GM21360 (cell line): ENCODE data around the gene KRTAP5-7.
"Not testable (repeated sequence)": the region's sequence is repeated elsewhere in the genome, so short reads cannot be mapped to it uniquely, and the experiment has no call there.

Experiments used
- ATAC-seq: cut with Tn5 transposase; IDR thresholded peaks from one replicate; pipeline ENCODE4 v1.9.1; 2021; ENCODE audit warnings: mild to moderate bottlenecking, moderate library complexity; ENCODE audit not compliant: unreplicated experiment

Gene KRTAP5-7

DNA sequence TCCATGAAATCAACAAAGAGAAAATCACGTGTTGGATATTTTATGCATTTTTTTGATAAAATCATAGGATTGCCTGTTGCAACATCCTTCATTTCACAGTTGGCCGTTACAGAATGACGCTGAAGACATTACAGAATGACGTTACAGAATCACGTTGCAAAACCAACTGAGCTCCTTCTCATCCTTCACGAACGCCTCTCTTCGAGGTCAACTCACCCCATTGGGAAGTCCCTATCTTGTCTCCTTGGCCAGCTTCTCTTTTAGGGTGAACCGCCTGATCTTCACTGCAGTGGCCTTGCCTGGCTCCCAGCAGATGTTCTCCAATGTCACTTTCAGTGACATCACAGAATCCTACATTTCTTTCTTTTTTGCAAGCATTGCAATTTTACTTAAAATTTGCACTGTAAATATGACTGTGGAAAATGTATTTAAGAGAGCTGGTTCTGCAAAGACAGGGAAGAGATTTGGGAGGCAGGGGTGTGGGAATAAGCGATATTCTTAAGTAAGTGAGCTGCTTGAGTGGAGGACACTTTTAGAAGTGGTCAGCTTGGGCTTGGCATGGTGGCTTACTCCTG is 5.1 kb downstream of the KRTAP5-7 start:
- no peak for ATAC-seq

DNA sequence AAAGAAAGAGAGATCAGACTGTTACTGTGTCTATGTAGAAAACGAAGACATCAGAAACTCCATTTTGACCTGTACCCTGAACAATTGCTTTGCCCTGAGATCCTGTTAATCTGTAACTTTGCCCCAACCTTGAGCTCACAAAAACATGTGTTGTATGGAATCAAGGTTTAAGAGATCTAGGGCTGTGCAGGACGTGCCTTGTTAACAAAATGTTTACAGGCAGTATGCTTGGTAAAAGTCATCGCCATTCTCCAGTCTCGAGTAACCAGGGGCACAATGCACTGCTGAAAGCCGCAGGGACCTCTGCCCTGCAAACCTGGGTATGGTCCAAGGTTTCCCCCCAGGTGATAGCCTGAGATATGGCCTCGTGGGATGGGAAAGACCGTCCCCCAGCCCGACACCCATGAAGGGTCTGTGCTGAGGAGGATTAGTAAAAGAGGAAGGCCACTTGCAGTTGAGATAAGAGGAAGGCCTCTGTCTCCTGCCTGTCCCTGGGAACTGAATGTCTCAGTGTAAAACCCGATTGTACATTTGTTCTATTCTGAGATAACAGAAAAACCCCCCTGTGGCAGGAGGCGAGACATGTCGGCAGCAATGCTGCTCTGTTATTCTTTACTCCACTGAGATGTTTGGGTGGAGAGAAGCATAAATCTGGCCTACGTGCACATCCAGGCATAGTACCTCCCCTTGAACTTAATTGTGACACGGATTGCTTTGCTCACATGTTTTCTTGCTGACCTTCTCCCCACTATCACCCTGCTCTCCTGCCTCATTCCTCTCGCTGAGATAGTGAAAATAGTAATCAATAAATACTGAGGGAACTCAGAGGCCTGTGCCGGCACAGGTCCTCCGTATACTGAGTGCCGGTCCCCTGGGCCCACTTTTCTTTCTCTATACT is 7.9 kb downstream of the KRTAP5-7 start:
- not testable (repeated sequence) for ATAC-seq

DNA sequence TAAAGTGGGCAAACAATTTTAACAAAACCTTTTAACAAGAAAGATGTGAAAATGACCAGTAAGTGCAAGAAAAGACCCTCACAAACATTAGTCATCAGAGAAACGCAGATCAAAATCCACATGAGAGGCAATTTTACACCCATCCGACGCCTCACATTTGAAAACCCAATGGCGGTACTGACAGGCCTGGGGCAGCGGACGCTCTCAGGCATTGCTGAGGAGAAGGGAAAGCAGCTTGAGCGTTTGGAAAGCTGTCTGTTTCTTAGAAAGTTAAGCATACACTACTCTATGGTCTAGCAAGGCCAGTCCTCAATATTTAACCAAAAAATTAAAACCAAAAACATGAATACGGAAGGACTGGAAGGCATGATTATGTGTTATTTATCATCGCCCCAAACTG is 8.8 kb downstream of the KRTAP5-7 start:
- no peak for ATAC-seq

DNA sequence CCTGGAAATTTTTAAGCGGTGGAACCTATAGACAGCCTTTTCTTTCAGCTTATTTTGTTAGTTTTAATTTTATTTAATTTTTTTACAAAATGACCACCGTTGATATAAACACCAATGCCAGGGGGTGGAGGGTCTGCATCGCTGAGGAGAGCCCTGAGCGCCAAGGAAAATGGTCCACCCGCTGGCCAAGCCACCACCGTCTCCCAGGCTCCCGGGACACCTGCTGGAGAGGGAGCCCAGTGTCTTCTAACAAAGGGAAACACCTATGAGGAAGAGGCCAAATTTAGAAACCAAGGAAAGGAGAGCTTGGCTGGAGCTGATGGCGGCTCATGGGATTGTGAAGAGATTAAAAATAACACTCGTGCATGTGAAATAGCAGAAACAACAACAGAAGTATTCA is 10.5 kb downstream of the KRTAP5-7 start:
- no peak for ATAC-seq

DNA sequence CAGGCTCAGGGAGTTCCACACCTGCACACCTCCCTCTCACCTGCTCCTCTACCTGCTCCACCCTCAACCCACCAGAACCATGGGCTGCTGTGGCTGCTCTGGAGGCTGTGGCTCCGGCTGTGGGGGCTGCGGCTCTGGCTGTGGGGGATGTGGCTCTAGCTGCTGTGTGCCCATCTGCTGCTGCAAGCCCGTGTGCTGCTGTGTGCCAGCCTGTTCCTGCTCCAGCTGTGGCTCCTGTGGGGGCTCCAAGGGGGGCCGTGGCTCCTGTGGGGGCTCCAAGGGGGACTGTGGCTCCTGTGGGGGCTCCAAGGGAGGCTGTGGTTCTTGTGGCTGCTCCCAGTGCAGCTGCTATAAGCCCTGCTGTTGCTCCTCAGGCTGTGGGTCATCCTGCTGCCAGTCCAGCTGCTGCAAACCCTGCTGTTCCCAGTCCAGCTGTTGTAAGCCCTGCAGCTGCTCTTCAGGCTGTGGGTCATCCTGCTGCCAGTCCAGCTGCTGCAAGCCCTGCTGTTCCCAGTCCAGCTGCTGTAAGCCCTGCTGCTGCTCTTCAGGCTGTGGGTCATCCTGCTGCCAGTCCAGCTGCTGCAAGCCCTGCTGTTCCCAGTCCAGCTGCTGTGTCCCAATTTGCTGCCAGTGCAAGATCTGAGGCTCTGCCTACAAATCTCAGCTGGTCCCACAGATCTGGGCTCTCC is 11.1 kb downstream of the KRTAP5-7 start, which contains the start of gene KRTAP5-8:
Gene KRTAP5-8 (plus strand): TSS at position 49 of the 689 bp plus-strand sequence. CDS start 31 bp downstream, at position 80.
- ATAC-seq, result not testable (repeated sequence)

DNA sequence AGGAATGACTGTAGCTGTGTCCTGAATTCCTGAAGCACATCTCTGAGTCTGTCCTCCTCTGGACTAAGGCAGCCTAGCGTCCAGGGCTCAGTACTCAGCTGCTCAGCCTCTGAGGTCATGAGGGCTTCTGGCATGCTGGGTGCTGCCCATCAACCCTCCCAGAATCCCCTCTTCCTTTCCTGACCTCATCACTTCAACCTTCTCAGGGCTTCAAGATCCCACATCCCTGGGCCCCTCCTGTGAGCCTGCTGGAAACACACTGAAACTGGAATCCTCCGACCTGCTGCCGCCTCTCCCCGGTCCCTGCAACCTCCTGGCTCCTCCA is 11.6 kb downstream of the KRTAP5-7 start:
- ATAC-seq, result no peak

DNA sequence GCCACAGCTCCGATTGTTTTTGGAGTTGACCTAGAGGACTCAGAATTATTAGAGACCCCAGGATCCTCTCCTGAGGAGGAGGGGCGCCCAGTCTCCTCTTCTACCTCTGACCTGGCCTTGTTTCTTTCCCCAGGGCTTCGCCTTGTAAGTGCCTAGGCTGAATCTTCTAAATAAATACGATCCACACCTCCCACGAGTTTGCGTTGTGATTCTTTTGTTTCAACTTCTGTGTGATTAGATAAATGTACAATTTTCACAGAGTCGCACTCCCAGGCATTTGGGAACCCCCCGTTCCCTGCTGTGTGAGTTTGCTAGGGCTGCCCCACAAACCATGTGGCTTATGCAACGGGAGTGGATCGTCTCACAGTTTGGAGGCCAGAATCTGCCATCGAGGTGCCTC is 11.9 kb downstream of the KRTAP5-7 start:
- no peak for ATAC-seq

DNA sequence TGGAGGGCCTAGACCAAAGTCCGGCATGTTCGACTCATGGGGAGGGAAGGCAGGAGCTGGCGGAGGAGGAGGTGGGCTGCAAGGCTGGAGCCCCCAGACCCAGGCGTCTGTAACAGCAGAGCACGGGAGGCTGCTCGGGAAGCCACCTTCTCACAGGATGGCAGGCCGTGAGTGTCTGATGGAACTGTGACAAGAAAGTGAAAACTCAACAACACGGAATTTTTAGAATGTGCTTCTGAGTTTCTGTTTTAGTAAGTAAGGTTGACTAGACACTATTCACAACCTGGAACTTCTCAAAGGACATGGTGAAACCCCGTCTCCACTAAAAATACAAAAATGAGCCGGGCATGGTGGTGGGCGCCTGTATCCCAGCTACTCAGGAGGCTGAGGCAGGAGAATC is 12.9 kb downstream of the KRTAP5-7 start:
- ATAC-seq, result not testable (repeated sequence)

DNA sequence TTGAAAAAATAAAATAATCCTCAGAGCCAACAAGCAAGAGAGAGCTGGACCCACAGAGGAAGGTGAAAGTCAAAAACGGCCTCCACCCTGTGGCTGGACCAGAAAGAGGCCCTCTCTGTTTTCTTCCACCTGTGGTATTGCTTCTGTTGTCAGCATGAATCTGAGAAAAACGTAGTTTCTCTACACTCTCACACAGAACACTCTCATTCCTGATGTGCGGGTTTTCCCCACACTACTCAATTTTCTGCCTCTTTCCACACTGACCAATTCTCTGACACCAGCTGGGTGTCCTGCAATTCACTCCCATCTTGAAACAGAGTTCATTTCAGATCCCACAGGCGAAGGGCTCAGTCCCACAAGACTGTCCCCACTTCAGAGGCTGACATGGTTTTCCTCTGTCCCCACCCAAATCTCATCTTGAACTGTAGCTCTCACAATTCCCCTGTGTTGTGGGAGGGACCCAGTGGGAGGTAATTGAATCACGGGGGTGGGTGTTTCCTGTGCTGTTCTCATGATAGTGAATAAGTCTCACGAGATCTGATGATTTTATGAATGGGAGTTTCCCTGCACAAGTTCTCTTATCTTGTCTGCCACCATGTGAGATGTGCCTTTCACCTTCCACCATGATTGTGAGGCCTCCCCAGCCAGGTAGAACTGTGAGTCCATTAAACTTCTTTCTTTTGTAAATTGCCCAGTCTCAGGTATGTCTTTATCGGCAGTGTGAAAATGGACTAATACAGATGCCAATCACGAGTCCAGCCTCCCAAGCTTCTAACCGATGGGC is 13.6 kb downstream of the KRTAP5-7 start:
- ATAC-seq, result not testable (repeated sequence)

DNA sequence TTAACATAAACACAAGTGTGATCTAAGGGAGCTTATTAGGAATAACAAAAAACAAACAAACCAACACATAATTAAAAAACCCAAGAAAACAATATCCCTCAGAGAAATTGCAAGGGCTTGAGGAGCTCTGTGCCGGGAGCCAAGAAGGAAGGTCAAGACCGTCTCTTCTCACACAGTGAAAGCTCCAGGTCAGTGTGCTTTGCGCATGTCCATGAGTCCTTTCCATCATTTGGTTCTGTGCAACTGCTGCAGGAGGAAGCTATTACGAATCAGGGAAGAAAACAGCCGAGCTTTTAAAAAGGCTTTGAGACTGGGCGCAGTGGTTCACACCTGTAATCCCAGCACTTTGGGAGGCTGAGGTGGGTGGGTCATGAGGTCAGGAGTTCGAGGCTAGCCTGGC is 15.3 kb downstream of the KRTAP5-7 start:
- ATAC-seq, result no peak

DNA sequence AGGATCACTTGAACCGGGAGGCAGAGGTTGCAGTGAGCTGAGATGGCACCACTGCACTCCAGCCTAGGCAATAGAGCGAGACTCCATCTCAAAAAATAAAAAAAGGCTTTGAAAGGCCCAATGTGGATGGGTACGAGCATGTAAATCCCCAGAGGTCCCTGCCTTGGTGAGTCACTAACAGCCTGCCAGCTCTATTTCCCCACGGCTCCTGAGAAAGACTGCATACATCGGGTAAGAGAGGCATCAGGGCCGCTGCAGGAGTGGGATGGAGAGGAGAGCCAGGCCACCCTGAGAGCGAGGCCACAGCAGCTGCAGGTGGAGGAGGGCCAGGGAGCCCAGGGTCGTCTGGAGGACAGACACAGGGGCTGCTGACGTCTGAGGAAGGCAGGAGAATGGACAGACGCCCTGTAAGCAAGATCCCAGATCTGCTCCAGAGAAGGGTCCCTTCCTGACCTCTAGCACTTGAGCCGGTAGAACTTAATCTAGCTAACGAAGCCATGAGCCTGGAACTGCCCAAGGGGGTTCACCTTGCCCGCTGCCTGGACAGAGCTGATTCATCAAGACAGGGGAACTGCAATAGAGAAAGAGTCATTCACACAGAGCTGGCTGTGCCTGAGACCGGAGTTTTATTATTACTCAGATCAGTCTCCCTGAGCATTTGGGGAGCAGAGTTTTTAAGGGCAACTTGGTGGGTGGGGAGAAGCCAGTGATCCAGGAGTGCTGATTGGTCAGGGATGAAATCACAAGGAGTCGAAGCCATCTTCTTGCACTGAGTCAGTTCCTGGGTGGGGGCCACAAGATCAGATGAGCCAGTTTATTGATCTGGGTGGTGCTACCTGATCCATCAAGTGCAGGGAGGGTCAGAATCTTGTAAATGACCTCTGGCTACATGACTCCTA is 16.1 kb downstream of the KRTAP5-7 start:
- no peak for ATAC-seq

DNA sequence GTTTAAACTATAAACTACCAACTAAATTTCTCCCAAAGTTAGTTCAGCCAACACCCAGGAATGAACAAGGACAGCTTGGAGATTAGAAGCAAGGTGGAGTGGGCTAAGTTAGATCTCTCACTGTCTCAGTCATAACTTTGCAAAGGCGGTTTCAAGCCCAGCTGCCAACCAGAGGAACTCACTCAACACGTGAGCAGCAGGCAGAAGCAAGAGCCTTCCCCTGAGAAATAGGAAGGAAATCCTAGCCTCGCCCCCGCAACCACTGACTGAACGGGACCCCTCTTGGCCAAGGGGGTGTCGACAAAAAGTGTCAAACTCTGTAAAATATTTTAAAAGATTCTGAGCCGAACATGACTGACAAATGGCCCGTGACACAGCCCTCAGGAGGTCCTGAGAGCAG is 16.8 kb downstream of the KRTAP5-7 start:
- no peak for ATAC-seq

DNA sequence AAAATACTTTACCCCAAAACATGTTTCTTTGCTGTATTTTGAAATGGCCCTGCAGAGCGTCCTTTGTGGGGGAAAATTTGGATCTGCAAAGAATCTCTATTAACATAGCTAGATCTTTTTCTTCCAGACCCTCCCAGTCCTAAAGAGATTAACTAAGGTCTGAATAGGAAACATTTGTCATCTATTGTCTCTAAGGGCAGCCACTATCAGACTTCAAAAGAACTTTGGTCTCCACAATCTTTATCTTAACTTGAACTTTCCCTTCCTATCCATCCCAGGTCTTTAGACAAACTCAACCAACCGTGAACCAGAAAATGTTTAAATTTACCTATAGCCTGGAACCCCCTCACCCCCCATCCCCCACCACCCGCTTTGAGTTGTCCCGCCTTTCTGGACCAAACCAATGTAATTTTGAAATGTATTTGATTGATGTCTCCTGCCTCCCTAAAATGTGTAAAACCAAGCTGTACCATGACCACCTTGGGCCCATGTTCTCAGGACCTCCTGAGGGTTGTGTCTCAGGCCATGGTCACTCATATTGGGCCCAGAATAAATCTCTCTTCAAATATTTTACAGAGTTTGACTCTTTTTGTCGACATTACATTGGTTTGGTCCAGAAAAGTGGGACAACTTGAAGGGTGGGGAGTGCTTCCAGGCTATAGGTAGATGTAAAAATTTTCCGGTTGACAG is 17.6 kb downstream of the KRTAP5-7 start:
- no peak for ATAC-seq

DNA sequence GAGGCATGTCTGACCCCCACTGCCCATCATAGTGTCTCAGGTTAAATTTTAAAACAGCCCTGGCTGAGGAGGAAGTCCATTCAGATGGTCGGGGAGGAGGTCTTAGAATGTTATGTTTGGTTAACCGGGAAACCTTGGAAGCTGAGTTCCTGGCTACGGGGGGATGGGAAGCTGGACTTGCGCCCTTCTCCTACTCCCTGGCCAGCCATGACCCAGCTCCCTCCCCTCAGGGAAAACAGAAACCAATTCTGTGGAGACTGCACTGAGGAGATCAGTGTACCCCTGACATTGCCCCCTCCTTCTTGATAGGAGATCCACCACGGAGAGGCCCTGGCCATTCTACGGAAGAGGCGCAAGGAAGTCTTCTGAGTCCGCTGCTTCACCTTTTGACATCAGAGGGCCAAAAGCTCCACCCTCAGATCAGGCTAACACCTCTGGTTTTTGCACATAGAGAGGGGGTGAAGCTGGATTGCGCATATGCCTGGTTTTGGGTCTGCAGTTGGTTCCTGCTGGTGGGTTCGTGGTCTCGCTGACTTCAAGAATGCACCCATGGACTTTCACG is 18.4 kb downstream of the KRTAP5-7 start:
- ATAC-seq, result no peak

DNA sequence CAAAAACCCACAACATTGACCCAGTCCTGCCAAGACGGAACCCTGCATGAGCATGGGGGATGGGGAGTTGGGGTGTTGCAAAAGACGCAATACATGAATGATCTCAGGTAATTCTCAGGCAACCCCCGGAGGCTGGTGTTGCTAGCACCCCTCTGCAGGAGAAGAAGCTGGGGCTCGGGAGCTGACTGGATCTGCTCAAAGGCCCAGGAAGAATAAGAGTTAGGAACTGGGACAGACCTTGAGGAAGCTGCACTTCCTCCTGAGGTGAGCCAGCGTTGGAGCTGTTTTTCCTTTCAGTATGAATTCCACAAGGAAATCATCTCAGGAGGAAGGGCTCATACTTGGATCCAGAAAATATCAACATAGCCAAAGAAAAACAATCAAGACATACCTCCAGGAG is 21.1 kb downstream of the KRTAP5-7 start, which contains the start of gene KRTAP5-9:
Gene KRTAP5-9 (plus strand): TSS at position 301 of the 400 bp plus-strand sequence. CDS start 238 bp downstream, outside the sequence.
- ATAC-seq, result no peak

DNA sequence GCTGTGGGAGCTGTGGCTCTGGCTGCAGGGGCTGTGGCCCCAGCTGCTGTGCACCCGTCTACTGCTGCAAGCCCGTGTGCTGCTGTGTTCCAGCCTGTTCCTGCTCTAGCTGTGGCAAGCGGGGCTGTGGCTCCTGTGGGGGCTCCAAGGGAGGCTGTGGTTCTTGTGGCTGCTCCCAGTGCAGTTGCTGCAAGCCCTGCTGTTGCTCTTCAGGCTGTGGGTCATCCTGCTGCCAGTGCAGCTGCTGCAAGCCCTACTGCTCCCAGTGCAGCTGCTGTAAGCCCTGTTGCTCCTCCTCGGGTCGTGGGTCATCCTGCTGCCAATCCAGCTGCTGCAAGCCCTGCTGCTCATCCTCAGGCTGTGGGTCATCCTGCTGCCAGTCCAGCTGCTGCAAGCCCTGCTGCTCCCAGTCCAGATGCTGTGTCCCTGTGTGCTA is 21.7 kb downstream of the KRTAP5-7 start:
- ATAC-seq, result no peak

DNA sequence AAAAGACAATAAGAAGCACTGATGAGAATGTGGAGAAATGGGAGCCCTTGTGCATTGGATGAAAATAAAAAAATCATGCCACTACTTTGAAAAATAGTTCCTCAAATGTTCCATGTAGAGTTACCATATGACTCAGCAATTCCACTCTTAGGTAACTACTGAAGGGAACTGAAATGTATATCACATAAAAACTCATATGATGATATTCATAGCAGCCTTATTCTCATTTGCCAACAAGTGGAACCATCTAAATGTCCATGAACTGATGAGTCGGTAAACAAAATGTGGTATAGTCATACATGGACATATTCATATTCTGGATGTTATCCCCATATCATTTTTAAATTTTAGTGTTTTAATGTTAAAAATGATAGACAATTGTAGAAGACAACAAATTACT is 24.6 kb downstream of the KRTAP5-7 start:
- no peak for ATAC-seq

DNA sequence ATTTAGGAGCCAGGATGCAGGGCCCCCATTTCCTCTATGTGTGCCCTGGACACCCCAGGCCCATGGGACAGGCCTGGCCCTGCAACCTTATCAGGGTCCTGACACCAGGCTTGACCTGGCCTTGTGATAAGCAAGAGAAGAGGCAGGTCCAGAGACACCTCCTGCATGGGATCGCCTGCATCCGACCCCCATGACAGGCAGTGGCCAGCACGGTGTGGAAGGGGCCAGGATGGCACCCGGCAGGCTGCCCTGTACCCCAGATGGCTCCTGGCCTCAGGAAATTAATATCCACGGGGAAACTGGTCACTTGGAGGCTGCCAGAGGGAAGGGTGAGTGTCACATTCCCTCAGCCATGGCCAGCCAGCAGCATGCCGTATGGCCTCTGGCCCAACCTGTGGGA is 27.9 kb downstream of the KRTAP5-7 start:
- ATAC-seq, result no peak

DNA sequence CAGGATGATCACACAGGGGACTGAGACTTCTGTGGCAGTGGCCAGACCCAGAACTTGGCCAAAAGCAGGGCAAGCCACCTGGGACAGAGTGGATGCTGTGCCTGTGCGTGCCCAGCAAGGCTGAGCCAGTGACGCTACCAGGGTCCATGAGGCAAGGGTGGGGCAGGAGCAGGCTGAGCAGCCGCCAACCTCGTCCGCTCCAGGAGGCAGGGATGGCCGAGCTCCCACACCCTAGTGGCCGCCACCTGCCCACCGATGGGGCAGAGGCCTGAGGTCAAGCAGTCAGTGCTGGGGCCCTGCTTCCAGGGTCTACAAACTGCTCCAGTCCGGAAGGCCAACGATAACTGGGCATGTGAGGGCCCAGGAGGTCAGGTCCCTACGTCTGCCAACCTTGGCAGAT is 28.4 kb downstream of the KRTAP5-7 start:
- no peak for ATAC-seq
